Peyer's patch (tissue), 4 donors: ENCODE results near the gene KAZN.

Experiments
- POLR2A ChIP-seq, 2 donors: fragments of 450-650 bp; IDR thresholded peaks; one replicate each; pipeline ENCODE4 v1.5.1; 2017; ENCODE audit warnings: antibody characterized with exemption in 2 of 2, mild to moderate bottlenecking in 2 of 2, moderate library complexity in 2 of 2
- TF ChIP-seq, protein P1 (sequence below), 6 experiments: fragments of 450-650 bp in 4 of 6; fragments of 200-600 bp in 2 of 6; sonication (generic) in 1 of 6; IDR thresholded peaks; one replicate each; pipeline ENCODE4 v1.5.1; 2017 to 2019; ENCODE audit warnings: antibody characterized with exemption in 6 of 6, mild to moderate bottlenecking in 3 of 6, moderate library complexity in 1 of 6

DNA sequence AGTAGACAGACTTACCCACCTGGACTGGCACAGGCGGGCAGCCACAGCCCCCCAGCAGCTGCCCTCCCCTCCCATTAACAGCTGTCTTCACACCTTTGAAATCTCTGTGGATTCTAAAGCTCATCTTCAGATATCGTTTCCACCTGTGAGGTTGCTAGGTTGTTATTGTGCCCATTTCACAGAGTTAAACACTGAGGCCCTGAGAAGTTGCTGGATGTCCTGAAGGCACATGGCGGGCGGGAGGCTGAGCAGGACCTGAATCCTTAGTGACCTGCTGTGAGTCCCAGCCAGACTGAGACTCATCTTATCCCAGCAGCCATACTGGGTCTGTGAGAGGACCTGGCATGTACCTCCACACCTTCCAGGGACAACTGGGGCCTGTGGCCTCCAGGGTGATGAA is 420.3 kb downstream of the KAZN start:
- TF ChIP-seq, protein P1, sequence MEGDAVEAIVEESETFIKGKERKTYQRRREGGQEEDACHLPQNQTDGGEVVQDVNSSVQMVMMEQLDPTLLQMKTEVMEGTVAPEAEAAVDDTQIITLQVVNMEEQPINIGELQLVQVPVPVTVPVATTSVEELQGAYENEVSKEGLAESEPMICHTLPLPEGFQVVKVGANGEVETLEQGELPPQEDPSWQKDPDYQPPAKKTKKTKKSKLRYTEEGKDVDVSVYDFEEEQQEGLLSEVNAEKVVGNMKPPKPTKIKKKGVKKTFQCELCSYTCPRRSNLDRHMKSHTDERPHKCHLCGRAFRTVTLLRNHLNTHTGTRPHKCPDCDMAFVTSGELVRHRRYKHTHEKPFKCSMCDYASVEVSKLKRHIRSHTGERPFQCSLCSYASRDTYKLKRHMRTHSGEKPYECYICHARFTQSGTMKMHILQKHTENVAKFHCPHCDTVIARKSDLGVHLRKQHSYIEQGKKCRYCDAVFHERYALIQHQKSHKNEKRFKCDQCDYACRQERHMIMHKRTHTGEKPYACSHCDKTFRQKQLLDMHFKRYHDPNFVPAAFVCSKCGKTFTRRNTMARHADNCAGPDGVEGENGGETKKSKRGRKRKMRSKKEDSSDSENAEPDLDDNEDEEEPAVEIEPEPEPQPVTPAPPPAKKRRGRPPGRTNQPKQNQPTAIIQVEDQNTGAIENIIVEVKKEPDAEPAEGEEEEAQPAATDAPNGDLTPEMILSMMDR (IDR thresholded peaks at IDR 0.05): no peak
- no peak for TF ChIP-seq POLR2A (IDR thresholded peaks at IDR 0.05)
